K562 (cell line): ENCODE results near the gene FBLN7. TPM values are rescaled to one million over a fixed set of nuclear protein-coding genes. Genes with fewer than 3 reads are reported as not detected.

Experiments
- ATAC-seq: fragments of 200-7000 bp; cut with Tn5 transposase; 3 replicates; pipeline ENCODE4 v1.9.1; 2020; ENCODE audit warnings: moderate library complexity
- BruUV-seq: library from RNA; stranded (reverse); fragments of 400-500 nt; replicated peaks from 2 replicates; lab custom pipeline; 2021; lab: Mats Ljungman, UMichigan
- CTCF ChIA-PET: fragments of 300-600 bp; formaldehyde crosslinking; extraction: SDS; loops from one replicate; lab custom pipeline; 2021; ENCODE audit warnings: low intra/inter-chr PET ratio; lab: Yijun Ruan, JAX
- POLR2A ChIA-PET: fragments of 300-600, 350-650 bp; sonication (Branson Sonifier 250); formaldehyde crosslinking; extraction: SDS; loops from one replicate; lab custom pipeline; 2021; ENCODE audit warnings: antibody characterized with exemption, inconsistent platforms; lab: Yijun Ruan, JAX
- DNase-seq, 4 experiments: peaks; one replicate each; pipeline versions ENCODE4 v3.0.0 to v3.0.0-alpha.2; 2011 to 2018; ENCODE audit warnings: low spot score in 3 of 4, mixed read lengths in 3 of 4; ENCODE audit errors: extremely low read depth in 1 of 4
- FAIRE-seq: peaks from 2 replicates; lab custom pipeline; 2011; peaks lifted over from hg19 to GRCh38; lab: Jason Lieb, UNC
- H2AFZ ChIP-seq: 2 replicates; pipeline ENCODE4 v1.6.0; 2011; ENCODE audit warnings: low read depth, low read length, control low read depth, inconsistent platforms
- H3K27ac ChIP-seq: fragments of 200-600 bp; 3 replicates; pipeline ENCODE4 v1.8.0; 2011; ENCODE audit warnings: low read depth, mild to moderate bottlenecking, control low read depth, inconsistent platforms, low read length, moderate library complexity, mixed read lengths; ENCODE audit errors: extremely low read depth
- H3K27me3 ChIP-seq, 2 experiments: fragments of 300-600 bp in 1 of 2; 2 replicates in 1 of 2; 3 replicates in 1 of 2; pipeline versions ENCODE4 v1.6.0 to v1.8.0; 2011; ENCODE audit warnings: inconsistent platforms in 2 of 2, low read length in 2 of 2, mild to moderate bottlenecking in 1 of 2, mixed read lengths in 1 of 2, moderate library complexity in 1 of 2; ENCODE audit not compliant: control insufficient read depth in 2 of 2, insufficient read depth in 2 of 2
- H3K36me3 ChIP-seq: fragments of 300-600 bp; 3 replicates; pipeline ENCODE4 v1.8.0; 2011; ENCODE audit warnings: mild to moderate bottlenecking, low read length, inconsistent platforms; ENCODE audit not compliant: control insufficient read depth, insufficient read depth
- H3K4me1 ChIP-seq, 2 experiments: fragments of 200-600 bp in 1 of 2; replicated peaks in 1 of 2; 2 replicates in 1 of 2; 3 replicates in 1 of 2; pipeline versions ENCODE4 v1.5.1 to v1.8.0; 2011; ENCODE audit warnings: inconsistent platforms in 2 of 2, low read length in 2 of 2, mild to moderate bottlenecking in 1 of 2, mixed read lengths in 1 of 2, moderate library complexity in 1 of 2; ENCODE audit not compliant: control insufficient read depth in 2 of 2, insufficient read depth in 2 of 2
- H3K4me2 ChIP-seq: 2 replicates; pipeline ENCODE4 v1.6.1; 2011; ENCODE audit warnings: low read length, control low read depth, inconsistent platforms, mixed read lengths; ENCODE audit not compliant: insufficient read depth
- H3K4me3 ChIP-seq: fragments of 200-600 bp; sonication (generic), shearing (Covaris generic); 2 replicates; pipeline ENCODE4 v1.5.1; 2016; ENCODE audit warnings: control low read depth, inconsistent platforms
- H3K79me2 ChIP-seq: fragments of 200-600 bp; 3 replicates; pipeline ENCODE4 v1.8.0; 2011; ENCODE audit warnings: low read length, inconsistent platforms; ENCODE audit not compliant: control insufficient read depth, insufficient read depth
- H3K9ac ChIP-seq, 2 experiments: 2 replicates each; pipeline versions ENCODE4 v1.6.0 to v1.6.1; 2011; ENCODE audit warnings: low read depth in 2 of 2, low read length in 2 of 2, control low read depth in 1 of 2, inconsistent platforms in 1 of 2, mild to moderate bottlenecking in 1 of 2, mixed read lengths in 1 of 2; ENCODE audit not compliant: insufficient read depth in 1 of 2
- H3K9me1 ChIP-seq: one replicate; pipeline ENCODE4 v1.6.0; 2011; ENCODE audit warnings: inconsistent platforms, mild to moderate bottlenecking, low read length, moderate library complexity; ENCODE audit not compliant: control insufficient read depth, insufficient read depth
- H3K9me3 ChIP-seq: replicated peaks from 2 replicates; pipeline ENCODE4 v1.5.1; 2011; ENCODE audit warnings: low read depth, low read length, inconsistent platforms; ENCODE audit not compliant: control insufficient read depth, insufficient read depth
- H4K20me1 ChIP-seq: replicated peaks from 2 replicates; pipeline ENCODE4 v1.6.1; 2011; ENCODE audit warnings: low read length, inconsistent platforms, mixed read lengths; ENCODE audit not compliant: control insufficient read depth, insufficient read depth
- ADNP ChIP-seq: fragments of 200-800 bp; sonication (Bioruptor generic); IDR thresholded peaks from 2 replicates; pipeline ENCODE4 v1.6.1; 2016; ENCODE audit warnings: missing genetic modification characterization, missing compliant biosample characterization
- ATF2 ChIP-seq: sonication (generic); formaldehyde crosslinking; IDR thresholded peaks from 2 replicates; pipeline ENCODE4 v1.8.1; 2022; ENCODE audit warnings: missing genetic modification reagents
- BDP1 ChIP-seq: IDR thresholded peaks from 3 replicates; pipeline ENCODE4 v1.6.1; 2011; ENCODE audit not compliant: insufficient read length, insufficient read depth
- FOXK2 ChIP-seq, 2 experiments: fragments of 450-650 bp; IDR thresholded peaks in 1 of 2; conservative IDR thresholded peaks in 1 of 2; 2 replicates each; pipeline ENCODE4 v1.6.1; 2016; ENCODE audit warnings: low read depth in 2 of 2, mild to moderate bottlenecking in 1 of 2
- HNRNPH1 ChIP-seq: fragments of 200-400 bp; formaldehyde crosslinking; optimal IDR thresholded peaks from 2 replicates; pipeline ENCODE3; 2017; ENCODE audit warnings: low read depth, mild to moderate bottlenecking, low read length, moderate library complexity
- NFIC ChIP-seq: fragments of 450-650 bp; IDR thresholded peaks from 2 replicates; pipeline ENCODE4 v1.6.1; 2017; ENCODE audit warnings: mild to moderate bottlenecking, inconsistent platforms
- RFX5 ChIP-seq: IDR thresholded peaks from 2 replicates; pipeline ENCODE4 v1.6.1; 2011; ENCODE audit warnings: low read depth, mild to moderate bottlenecking, improper control_type of control experiment, low read length
- SP2 ChIP-seq: IDR thresholded peaks from 2 replicates; pipeline ENCODE4 v1.6.1; 2011; ENCODE audit warnings: mild to moderate bottlenecking, low read depth, low read length, moderate library complexity; ENCODE audit not compliant: poor library complexity, severe bottlenecking; ENCODE audit errors: extremely low read depth
- STAT5B ChIP-seq: fragments of 250-450 bp; sonication (Bioruptor Pico); IDR thresholded peaks from 2 replicates; pipeline ENCODE4 v1.8.0; 2021; ENCODE audit warnings: mild to moderate bottlenecking, inconsistent platforms
- ZBTB7A ChIP-seq: IDR thresholded peaks from 2 replicates; pipeline ENCODE4 v1.6.1; 2011; ENCODE audit warnings: low read depth, mild to moderate bottlenecking, low read length, moderate library complexity, borderline replicate concordance; ENCODE audit not compliant: control insufficient read depth
- ZBTB8A ChIP-seq: fragments of 450-650 bp; IDR thresholded peaks from 2 replicates; pipeline ENCODE4 v1.6.1; 2018; ENCODE audit warnings: mild to moderate bottlenecking, moderate library complexity; ENCODE audit not compliant: partially characterized antibody
- WGBS: fragments of 100-300 bp; shearing (Covaris generic); methylation state at CpG from one replicate; pipeline ENCODE4 v1.1.6; 2016; ENCODE audit warnings: low coverage, mixed read lengths; ENCODE audit not compliant: insufficient coverage; ENCODE audit errors: missing lambda C conversion rate; 5-methylcytosine and 5-hydroxymethylcytosine counted together
- in situ Hi-C: fragments of 300-500 bp; cut with MboI; formaldehyde crosslinking; loops from 4 replicates; pipeline ENCODE4 v1.15.0; 2018; ENCODE audit warnings: inconsistent platforms, mixed read lengths
- intact Hi-C: fragments of 100-400 bp; cut with micrococcal nuclease; formaldehyde crosslinking; loops from 2 replicates; pipeline ENCODE4 v1.14.2; 2022
- polyA plus RNA-seq, 8 experiments: library from polyadenylated mRNA; depleted of rRNA in 4 of 8; stranded (reverse) in 5 of 8; unstranded in 3 of 8; fragments of >200 nt; fragmentation: Nextera tagmentation in 2 of 8; fragmentation: Illumina TruSeq in 1 of 8; extraction: Ambion mirVana in 2 of 8; extraction: Trizol in 1 of 8; gene quantifications; 2 replicates each; pipeline versions ENCODE4 v1.2.1 to v1.2.3, GENCODE V29; 2011 to 2014; ENCODE audit warnings: inconsistent platforms in 1 of 8, missing spikeins in 1 of 8
- total RNA-seq, 7 experiments: library from RNA; depleted of rRNA in 6 of 7; stranded (reverse); fragments of >200 nt in 6 of 7; fragmentation: Illumina TruSeq in 2 of 7; extraction: Trizol in 2 of 7; gene quantifications; 2 replicates each; pipeline versions ENCODE4 v1.2.1 to v1.2.3, GENCODE V29; 2011 to 2021; ENCODE audit warnings: low replicate concordance in 1 of 7

Gene FBLN7
- total and polyA plus RNA-seq, 9 of the 15 experiments (the other 6 are each of a cell fraction or from before 2014, with no cell fraction given), result 0.13 TPM; not detected in 8

- Histone ChIP-seq H2AFZ (no peak overlapping the region), H4K20me1 (no peaks in the 10 kb centered on the region), H3K4me2 (no peak overlapping the region), H3K4me1 (no peaks in the 10 kb centered on the region), H3K9me1 (no peaks in the 10 kb centered on the region), H3K79me2 (no peaks in the 10 kb centered on the region), H3K9me3 (no peaks in the 10 kb centered on the region), H3K9ac (no peak overlapping the region), H3K27me3 (no peaks in the 10 kb centered on the region), H3K27ac (no peak overlapping the region), H3K36me3 (peaks cover 48% of the 10 kb centered on the region)
- no peak for DNase-seq
- FAIRE-seq, result no peak
- CTCF ChIA-PET, result no interaction called here
- 88% methylated on average over 5 of the region's 5 CpGs for WGBS
- intact Hi-C loops, result no loop called here
- in situ Hi-C loops, result no loop called here
- BruUV-seq, result no TSS peak
- no peak for TF ChIP-seq NFIC
- TF ChIP-seq HNRNPH1, result no peak
- no peak for TF ChIP-seq ZBTB7A
- no peak for TF ChIP-seq ADNP (tag)
- no peak for TF ChIP-seq RFX5
- TF ChIP-seq FOXK2 (conservative IDR thresholded peaks at IDR 0.05 in 1 of 2, IDR thresholded peaks at IDR 0.05 in 1 of 2; ENCODE audit: low read depth in 2 of 2), result no peak
- TF ChIP-seq STAT5B (CRISPR knock-in tag), result no peak
- no peak for TF ChIP-seq ZBTB8A
- no peak for TF ChIP-seq BDP1
- no peak for TF ChIP-seq SP2
- no peak for TF ChIP-seq ATF2 (CRISPR knock-in tag)
- TF ChIP-seq, all 486 proteins: peak for 0
- H3K4me3 ChIP-seq, result no peak overlapping the region
- POLR2A ChIA-PET, result no interaction called here
- no peak for ATAC-seq
Observed at GRCh38 chr2:112089375-112089774, 48.8 kb upstream of the FBLN7 start.
